HPDE6-E6E7 (cell line): ENCODE data around the gene B3GNT8.
"Not testable (repeated sequence)": the region's sequence is repeated elsewhere in the genome, so short reads cannot be mapped to it uniquely, and the experiment has no call there.

Source experiments
- DNase-seq: peaks from one replicate; pipeline ENCODE4 v3.0.0; 2011; ENCODE audit warnings: missing footprints; ENCODE audit errors: extremely low spot score

B3GNT8 gene

GRCh38 chr19:41437944-41438574 lies 10.9 kb upstream of the B3GNT8 start:
- DNase-seq = no peak

- DNase-seq = no peak
Observed at GRCh38 chr19:41436674-41436951, 9.4 kb upstream of the B3GNT8 start.

GRCh38 chr19:41435936-41436673 lies 8.9 kb upstream of the B3GNT8 start:
- no peak for DNase-seq

- DNase-seq = not testable (repeated sequence)
Observed at GRCh38 chr19:41435376-41435775, 8.2 kb upstream of the B3GNT8 start.

- no peak for DNase-seq
Observed at GRCh38 chr19:41434450-41434849, 7.3 kb upstream of the B3GNT8 start.

GRCh38 chr19:41433171-41433570 lies 6.0 kb upstream of the B3GNT8 start:
- DNase-seq = no peak

- no peak for DNase-seq
Observed at GRCh38 chr19:41431426-41432386, 4.5 kb upstream of the B3GNT8 start.

GRCh38 chr19:41430922-41431321 lies 3.7 kb upstream of the B3GNT8 start:
- DNase-seq = no peak

GRCh38 chr19:41428481-41428859 lies 1.3 kb upstream of the B3GNT8 start:
- no peak for DNase-seq

- DNase-seq = peak; percentile 21
Observed at GRCh38 chr19:41427647-41428480, 690 bp upstream of the B3GNT8 start.

GRCh38 chr19:41426116-41426841 lies 895 bp downstream of the B3GNT8 start:
- no peak for DNase-seq

- DNase-seq = no peak
Observed at GRCh38 chr19:41425174-41426115, 1.7 kb downstream of the B3GNT8 start.

GRCh38 chr19:41424335-41425173 lies 2.6 kb downstream of the B3GNT8 start:
- no peak for DNase-seq

- no peak for DNase-seq
Observed at GRCh38 chr19:41422955-41423354, 4.2 kb downstream of the B3GNT8 start.

GRCh38 chr19:41422456-41422855 lies 4.7 kb downstream of the B3GNT8 start:
- no peak for DNase-seq

- DNase-seq = no peak
Observed at GRCh38 chr19:41421973-41422372, 5.2 kb downstream of the B3GNT8 start.

GRCh38 chr19:41421314-41421713 lies 5.9 kb downstream of the B3GNT8 start:
- DNase-seq = no peak

- no peak for DNase-seq
Observed at GRCh38 chr19:41420101-41420880, 6.9 kb downstream of the B3GNT8 start.
